Right atrium auricular region (tissue), 2 donors: ENCODE measurements around the gene HOXC5. TPM values are rescaled to one million over a fixed set of nuclear protein-coding genes. Genes with fewer than 3 reads are reported as not detected.

Experiments
- DNase-seq: peaks from one replicate; pipeline ENCODE4 v3.0.0-alpha.2; 2019; ENCODE audit warnings: low spot score
- H3K27ac ChIP-seq, 2 donors: fragments of 200-600 bp; sonication (generic); 1 replicate in 1 of 2; 2 replicates in 1 of 2; pipeline ENCODE4 v1.5.1; 2016 to 2019
- H3K27me3 ChIP-seq, 2 donors: fragments of 200-600 bp; sonication (generic); one replicate each; pipeline versions ENCODE4 v1.5.1 to v1.6.0; 2017 to 2019
- H3K36me3 ChIP-seq: fragments of 200-600 bp; sonication (generic); one replicate; pipeline ENCODE4 v1.5.1; 2016
- H3K4me1 ChIP-seq, 2 donors: fragments of 200-600 bp; sonication (generic); one replicate each; pipeline versions ENCODE4 v1.5.1 to v1.6.0; 2017 to 2019
- H3K4me3 ChIP-seq, 2 donors: fragments of 200-600 bp; sonication (generic); 1 replicate in 1 of 2; 2 replicates in 1 of 2; pipeline ENCODE4 v1.5.1; 2017 to 2019; ENCODE audit warnings: mild to moderate bottlenecking in 1 of 2, moderate library complexity in 1 of 2
- H3K9me3 ChIP-seq, 2 donors: fragments of 200-600 bp; sonication (generic); one replicate each; pipeline ENCODE4 v1.5.1; 2019
- CTCF ChIP-seq, 2 donors: fragments of 200-600 bp; sonication (generic); IDR thresholded peaks; one replicate each; pipeline ENCODE4 v1.5.1; 2019; ENCODE audit warnings: antibody characterized with exemption in 2 of 2
- total RNA-seq, 2 donors: library from RNA; depleted of rRNA; stranded (reverse); fragments of >200 nt; gene quantifications; one replicate each; pipeline ENCODE4 v1.1.0, GENCODE V29; 2016

HOXC5 gene
- total RNA-seq, 2 donors from 2014 or later: 0.33 TPM; not detected in 1

- H3K27me3 ChIP-seq: peaks cover 12 to 33% of the 10 kb centered on the region in 2 donors
- no peak overlapping the region for H3K27ac ChIP-seq
- no peaks in the 10 kb centered on the region for H3K36me3 ChIP-seq
- peaks cover 0 to 7% of the 10 kb centered on the region in 2 donors for H3K4me1 ChIP-seq
- no peak for TF ChIP-seq CTCF (IDR thresholded peaks at IDR 0.05)
- DNase-seq: no peak
- H3K4me3 ChIP-seq: no peak overlapping the region
- H3K9me3 ChIP-seq: no peaks in the 10 kb centered on the region
Measured at GRCh38 chr12:54056110-54056509, 23.3 kb downstream of the HOXC5 start.

GRCh38 chr12:54058128-54058768, 25.4 kb downstream of the HOXC5 start:
- Histone ChIP-seq H3K4me1 (peaks cover 0 to 2% of the 10 kb centered on the region in 2 donors), H3K4me3 (no peak overlapping the region), H3K27ac (no peak overlapping the region), H3K27me3 (peaks cover 12 to 24% of the 10 kb centered on the region in 2 donors), H3K36me3 (no peaks in the 10 kb centered on the region), H3K9me3 (no peaks in the 10 kb centered on the region)
- DNase-seq: no peak
- no peak for TF ChIP-seq CTCF (IDR thresholded peaks at IDR 0.05)

- H3K36me3 ChIP-seq: no peaks in the 10 kb centered on the region
- peaks cover 8 to 15% of the 10 kb centered on the region in 2 donors for H3K27me3 ChIP-seq
- H3K27ac ChIP-seq: no peak overlapping the region
- no peak for DNase-seq
- no peaks in the 10 kb centered on the region for H3K4me1 ChIP-seq
- no peaks in the 10 kb centered on the region for H3K9me3 ChIP-seq
- no peak overlapping the region for H3K4me3 ChIP-seq
- no peak for TF ChIP-seq CTCF (IDR thresholded peaks at IDR 0.05)
Measured at GRCh38 chr12:54059668-54060067, 26.8 kb downstream of the HOXC5 start.

- Histone ChIP-seq H3K4me3 (no peak overlapping the region), H3K27me3 (peaks cover 8 to 15% of the 10 kb centered on the region in 2 donors), H3K36me3 (no peaks in the 10 kb centered on the region), H3K4me1 (no peaks in the 10 kb centered on the region), H3K9me3 (no peaks in the 10 kb centered on the region), H3K27ac (no peak overlapping the region)
- DNase-seq: no peak
- TF ChIP-seq CTCF (IDR thresholded peaks at IDR 0.05): no peak
Measured at GRCh38 chr12:54060174-54060974, 27.5 kb downstream of the HOXC5 start.

GRCh38 chr12:54060975-54061778, 28.3 kb downstream of the HOXC5 start:
- peaks cover 8 to 15% of the 10 kb centered on the region in 2 donors for H3K27me3 ChIP-seq
- DNase-seq: no peak
- TF ChIP-seq CTCF (IDR thresholded peaks at IDR 0.05): no peak
- H3K9me3 ChIP-seq: no peaks in the 10 kb centered on the region
- H3K4me3 ChIP-seq: no peak overlapping the region
- H3K27ac ChIP-seq: no peak overlapping the region
- H3K4me1 ChIP-seq: no peaks in the 10 kb centered on the region
- no peaks in the 10 kb centered on the region for H3K36me3 ChIP-seq
